Neural cell (in vitro differentiated cells): ENCODE results near the gene SGTA. TPM values are rescaled to one million over a fixed set of nuclear protein-coding genes. Genes with fewer than 3 reads are reported as not detected.

Experiments used
- H2AFZ ChIP-seq: fragments of 200-600, 300-800 bp; sonication (generic), shearing (Covaris generic); 2 replicates; pipeline ENCODE4 v1.6.0; 2014; ENCODE audit warnings: low read depth, mild to moderate bottlenecking, antibody characterized with exemption, low read length, moderate library complexity
- H3F3A ChIP-seq: fragments of 200-600 bp; shearing (Covaris generic); 2 replicates; pipeline ENCODE4 v1.6.1; 2016; ENCODE audit warnings: mild to moderate bottlenecking, moderate library complexity, mixed read lengths, antibody characterized with exemption, low read length; ENCODE audit not compliant: insufficient read depth, poor library complexity, severe bottlenecking
- H3K27ac ChIP-seq: fragments of 200-600, 300-800 bp; sonication (generic), shearing (Covaris generic); 2 replicates; pipeline ENCODE4 v1.5.1; 2014; ENCODE audit warnings: mild to moderate bottlenecking, low read length, moderate library complexity
- H3K27me3 ChIP-seq: fragments of 300-800, 200-600 bp; sonication (generic), shearing (Covaris generic); 2 replicates; pipeline ENCODE4 v1.6.0; 2014; ENCODE audit warnings: mild to moderate bottlenecking, low read depth, low read length, moderate library complexity; ENCODE audit not compliant: insufficient read depth
- H3K36me3 ChIP-seq: fragments of 300-800, 200-600 bp; sonication (generic), shearing (Covaris generic); 2 replicates; pipeline ENCODE4 v1.5.1; 2014; ENCODE audit warnings: mild to moderate bottlenecking, antibody characterized with exemption, low read length, moderate library complexity; ENCODE audit not compliant: insufficient read depth
- H3K4me2 ChIP-seq: fragments of 300-800, 200-600 bp; sonication (generic), shearing (Covaris generic); 2 replicates; pipeline ENCODE4 v1.6.0; 2014; ENCODE audit warnings: mild to moderate bottlenecking, low read length
- H3K4me3 ChIP-seq: fragments of 300-800, 200-600 bp; sonication (generic), shearing (Covaris generic); 2 replicates; pipeline ENCODE4 v1.5.1; 2014; ENCODE audit warnings: mild to moderate bottlenecking, low read length, moderate library complexity
- H3K79me2 ChIP-seq: fragments of 200-600 bp; shearing (Covaris generic); replicated peaks from 2 replicates; pipeline ENCODE4 v1.6.0; 2014; ENCODE audit warnings: mild to moderate bottlenecking, low read length, moderate library complexity; ENCODE audit not compliant: insufficient read depth
- H3K9ac ChIP-seq: fragments of 300-800, 200-600 bp; sonication (generic), shearing (Covaris generic); 2 replicates; pipeline ENCODE4 v1.6.1; 2016; ENCODE audit warnings: mild to moderate bottlenecking, low read length, mixed read lengths
- H3K9me2 ChIP-seq: fragments of 200-600 bp; shearing (Covaris generic); 2 replicates; pipeline ENCODE4 v1.6.1; 2016; ENCODE audit warnings: mild to moderate bottlenecking, low read length, mixed read lengths; ENCODE audit not compliant: insufficient read depth
- H3K9me3 ChIP-seq: fragments of 200-600, 300-800 bp; sonication (generic), shearing (Covaris generic); 2 replicates; pipeline ENCODE4 v1.6.1; 2016; ENCODE audit warnings: mild to moderate bottlenecking, mixed run types, low read length, moderate library complexity, mixed read lengths
- H4K20me1 ChIP-seq: fragments of 200-600 bp; shearing (Covaris generic); 2 replicates; pipeline ENCODE4 v1.6.1; 2016; ENCODE audit warnings: mild to moderate bottlenecking, mixed run types; ENCODE audit not compliant: insufficient read depth
- EP300 ChIP-seq: fragments of 450-650 bp; conservative IDR thresholded peaks from 2 replicates; pipeline ENCODE4 v1.6.1; 2014; ENCODE audit warnings: antibody characterized with exemption, mild to moderate bottlenecking, moderate library complexity; ENCODE audit not compliant: poor library complexity, severe bottlenecking
- MXI1 ChIP-seq: fragments of 450-650 bp; conservative IDR thresholded peaks from 2 replicates; pipeline ENCODE4 v1.6.1; 2014; ENCODE audit warnings: antibody characterized with exemption, mild to moderate bottlenecking; ENCODE audit not compliant: poor library complexity, severe bottlenecking
- POLR2AphosphoS5 ChIP-seq: IDR thresholded peaks from 2 replicates; pipeline ENCODE4 v1.6.1; 2012
- RAD21 ChIP-seq: fragments of 450-650 bp; conservative IDR thresholded peaks from 2 replicates; pipeline ENCODE4 v1.6.1; 2014; ENCODE audit warnings: antibody characterized with exemption, mild to moderate bottlenecking, moderate library complexity
- SMC3 ChIP-seq: fragments of 450-650 bp; conservative IDR thresholded peaks from 2 replicates; pipeline ENCODE4 v1.6.1; 2014; ENCODE audit warnings: antibody characterized with exemption, mild to moderate bottlenecking, moderate library complexity; ENCODE audit not compliant: poor library complexity
- polyA plus RNA-seq: library from polyadenylated mRNA; depleted of rRNA; stranded (reverse); fragments of >200 nt; gene quantifications from 2 replicates; pipeline ENCODE4 v1.2.3, GENCODE V29; 2014
- TF ChIP-seq, protein P1 (sequence below): IDR thresholded peaks from 2 replicates; pipeline ENCODE4 v1.6.1; 2012; ENCODE audit warnings: borderline replicate concordance
- TF ChIP-seq, protein P2 (sequence below): fragments of 450-650 bp; IDR thresholded peaks from 2 replicates; pipeline ENCODE4 v1.5.1; 2014; ENCODE audit warnings: antibody characterized with exemption, mild to moderate bottlenecking, moderate library complexity; ENCODE audit not compliant: poor library complexity, severe bottlenecking

The SGTA gene
- polyA plus RNA-seq, 1 donor from 2014 or later, result 80.6 TPM

DNA sequence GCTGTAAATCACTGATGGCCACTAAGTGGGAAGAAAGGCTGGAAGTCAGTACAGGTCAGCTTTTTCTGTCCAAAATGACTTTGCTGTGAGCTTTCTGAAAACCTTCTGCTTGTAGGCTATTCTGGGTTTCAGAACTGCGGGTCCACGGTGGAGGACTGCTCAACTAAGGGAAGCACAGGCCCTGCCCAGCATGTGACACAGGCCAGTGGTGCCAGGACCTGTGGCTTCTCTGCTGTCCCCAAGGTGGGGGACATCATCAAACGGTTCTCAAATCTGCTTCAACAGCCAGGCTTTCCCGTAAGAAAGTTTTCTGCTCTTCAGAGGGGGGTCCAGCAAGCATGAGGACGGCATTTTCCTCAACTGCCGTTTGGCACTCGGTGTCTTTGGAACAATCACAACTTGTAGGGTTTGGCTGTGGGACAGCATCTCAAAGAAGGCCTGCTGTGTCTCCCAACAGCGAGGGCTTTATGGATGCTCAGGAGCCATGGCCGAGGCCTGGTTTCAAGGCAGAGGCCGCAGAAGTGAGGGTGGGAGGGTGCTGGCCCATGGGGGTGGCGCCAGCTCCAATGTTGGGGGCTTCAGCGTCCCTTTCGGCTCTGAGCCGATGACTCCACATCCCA, 3.8 kb downstream of the SGTA start:
- TF ChIP-seq SMC3 (no peak), EP300 (no peak), POLR2AphosphoS5 (no peak), RAD21 (no peak), MXI1 (no peak)
- TF ChIP-seq, protein P1, sequence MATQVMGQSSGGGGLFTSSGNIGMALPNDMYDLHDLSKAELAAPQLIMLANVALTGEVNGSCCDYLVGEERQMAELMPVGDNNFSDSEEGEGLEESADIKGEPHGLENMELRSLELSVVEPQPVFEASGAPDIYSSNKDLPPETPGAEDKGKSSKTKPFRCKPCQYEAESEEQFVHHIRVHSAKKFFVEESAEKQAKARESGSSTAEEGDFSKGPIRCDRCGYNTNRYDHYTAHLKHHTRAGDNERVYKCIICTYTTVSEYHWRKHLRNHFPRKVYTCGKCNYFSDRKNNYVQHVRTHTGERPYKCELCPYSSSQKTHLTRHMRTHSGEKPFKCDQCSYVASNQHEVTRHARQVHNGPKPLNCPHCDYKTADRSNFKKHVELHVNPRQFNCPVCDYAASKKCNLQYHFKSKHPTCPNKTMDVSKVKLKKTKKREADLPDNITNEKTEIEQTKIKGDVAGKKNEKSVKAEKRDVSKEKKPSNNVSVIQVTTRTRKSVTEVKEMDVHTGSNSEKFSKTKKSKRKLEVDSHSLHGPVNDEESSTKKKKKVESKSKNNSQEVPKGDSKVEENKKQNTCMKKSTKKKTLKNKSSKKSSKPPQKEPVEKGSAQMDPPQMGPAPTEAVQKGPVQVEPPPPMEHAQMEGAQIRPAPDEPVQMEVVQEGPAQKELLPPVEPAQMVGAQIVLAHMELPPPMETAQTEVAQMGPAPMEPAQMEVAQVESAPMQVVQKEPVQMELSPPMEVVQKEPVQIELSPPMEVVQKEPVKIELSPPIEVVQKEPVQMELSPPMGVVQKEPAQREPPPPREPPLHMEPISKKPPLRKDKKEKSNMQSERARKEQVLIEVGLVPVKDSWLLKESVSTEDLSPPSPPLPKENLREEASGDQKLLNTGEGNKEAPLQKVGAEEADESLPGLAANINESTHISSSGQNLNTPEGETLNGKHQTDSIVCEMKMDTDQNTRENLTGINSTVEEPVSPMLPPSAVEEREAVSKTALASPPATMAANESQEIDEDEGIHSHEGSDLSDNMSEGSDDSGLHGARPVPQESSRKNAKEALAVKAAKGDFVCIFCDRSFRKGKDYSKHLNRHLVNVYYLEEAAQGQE, result no peak
- TF ChIP-seq, protein P2, sequence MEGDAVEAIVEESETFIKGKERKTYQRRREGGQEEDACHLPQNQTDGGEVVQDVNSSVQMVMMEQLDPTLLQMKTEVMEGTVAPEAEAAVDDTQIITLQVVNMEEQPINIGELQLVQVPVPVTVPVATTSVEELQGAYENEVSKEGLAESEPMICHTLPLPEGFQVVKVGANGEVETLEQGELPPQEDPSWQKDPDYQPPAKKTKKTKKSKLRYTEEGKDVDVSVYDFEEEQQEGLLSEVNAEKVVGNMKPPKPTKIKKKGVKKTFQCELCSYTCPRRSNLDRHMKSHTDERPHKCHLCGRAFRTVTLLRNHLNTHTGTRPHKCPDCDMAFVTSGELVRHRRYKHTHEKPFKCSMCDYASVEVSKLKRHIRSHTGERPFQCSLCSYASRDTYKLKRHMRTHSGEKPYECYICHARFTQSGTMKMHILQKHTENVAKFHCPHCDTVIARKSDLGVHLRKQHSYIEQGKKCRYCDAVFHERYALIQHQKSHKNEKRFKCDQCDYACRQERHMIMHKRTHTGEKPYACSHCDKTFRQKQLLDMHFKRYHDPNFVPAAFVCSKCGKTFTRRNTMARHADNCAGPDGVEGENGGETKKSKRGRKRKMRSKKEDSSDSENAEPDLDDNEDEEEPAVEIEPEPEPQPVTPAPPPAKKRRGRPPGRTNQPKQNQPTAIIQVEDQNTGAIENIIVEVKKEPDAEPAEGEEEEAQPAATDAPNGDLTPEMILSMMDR, result no peak
- no peaks in the 10 kb centered on the region for H3K9me2 ChIP-seq
- H3K9ac ChIP-seq, result no peak overlapping the region
- H3K4me3 ChIP-seq, result no peak overlapping the region
- H3K4me2 ChIP-seq, result no peak overlapping the region
- no peak overlapping the region for H2AFZ ChIP-seq
- H3F3A ChIP-seq, result peaks cover 6% of the 10 kb centered on the region
- no peak overlapping the region for H3K27ac ChIP-seq
- peaks cover 75% of the 10 kb centered on the region for H3K79me2 ChIP-seq
- no peaks in the 10 kb centered on the region for H3K9me3 ChIP-seq
- no peaks in the 10 kb centered on the region for H3K27me3 ChIP-seq
- H4K20me1 ChIP-seq, result no peaks in the 10 kb centered on the region
- H3K36me3 ChIP-seq, result no peaks in the 10 kb centered on the region

GRCh38 chr19:2777952-2778683, 5.0 kb downstream of the SGTA start:
- H3K4me3 ChIP-seq, result no peak overlapping the region
- H3K27ac ChIP-seq, result no peak overlapping the region
- no peak overlapping the region for H3K9ac ChIP-seq

More at GRCh38 chr19:2777952-2778683, 5.0 kb downstream of the SGTA start:
- H3K9me3 ChIP-seq, result no peaks in the 10 kb centered on the region
- no peaks in the 10 kb centered on the region for H4K20me1 ChIP-seq
- H3K4me2 ChIP-seq, result no peak overlapping the region
- peaks cover 75% of the 10 kb centered on the region for H3K79me2 ChIP-seq
- no peaks in the 10 kb centered on the region for H3K27me3 ChIP-seq
- no peaks in the 10 kb centered on the region for H3K9me2 ChIP-seq
- H3K36me3 ChIP-seq, result no peaks in the 10 kb centered on the region
- no peak overlapping the region for H2AFZ ChIP-seq
- TF ChIP-seq, protein P1, result no peak
- no peak for TF ChIP-seq MXI1
- TF ChIP-seq SMC3, result no peak
- H3F3A ChIP-seq, result no peaks in the 10 kb centered on the region
